Measurements from ENCODE around the gene OIP5. TPM values are rescaled to one million over a fixed set of nuclear protein-coding genes. Genes with fewer than 3 reads are reported as not detected.
"Not testable (repeated sequence)": the region's sequence is repeated elsewhere in the genome, so short reads cannot be mapped to it uniquely, and the experiment has no call there.

OIP5 gene
- total and polyA plus RNA-seq, 2 donors (not counting 1 experiment from before 2014, with no cell fraction given), result 0.84 to 1.3 TPM

GRCh38 chr15:41304149-41304770 is 28.1 kb downstream of the OIP5 start:
- 100% methylated on average over 1 of the region's 3 CpGs for whole genome bisulfite sequencing (ENCODE audit: insufficient coverage)
- Histone ChIP-seq H4K20me1 (ENCODE audit: control insufficient read depth, insufficient read depth, low read length, poor library complexity, severe bottlenecking) (no peaks in the 10 kb centered on the region), H3K4me3 (ENCODE audit: control extremely low read depth in 1 of 5, extremely low read depth in 1 of 5, insufficient read depth in 1 of 5, low read depth in 2 of 5, low read length in 4 of 5) (no peak overlapping the region), H3K9ac (ENCODE audit: low read length) (no peak overlapping the region), H3K79me2 (ENCODE audit: control insufficient read depth, insufficient read depth, low read length) (peaks cover 9% of the 10 kb centered on the region), H3K9me3 (ENCODE audit: control extremely low read depth in 1 of 3, control insufficient read depth in 2 of 3, insufficient read depth in 1 of 3, low read length in 2 of 3) (no peaks in the 10 kb centered on the region), H3K27me3 (replicated peaks in 1 of 4; ENCODE audit: control extremely low read depth in 1 of 4, control insufficient read depth in 3 of 4, insufficient read depth in 4 of 4, low read length in 3 of 4) (no peaks in the 10 kb centered on the region), H3K36me3 (replicated peaks in 1 of 2; ENCODE audit: control extremely low read depth in 1 of 2, control insufficient read depth in 1 of 2, extremely low read depth in 1 of 2, insufficient read depth in 2 of 2, low read length in 1 of 2) (peaks cover 0 to 1% of the 10 kb centered on the region in 2 experiments), H3K4me1 (ENCODE audit: control insufficient read depth in 2 of 2, insufficient read depth in 2 of 2, low read length in 2 of 2) (peaks cover 0 to 5% of the 10 kb centered on the region in 2 donors), H2AFZ (ENCODE audit: insufficient read depth, low read depth, low read length, poor library complexity, severe bottlenecking) (no peak overlapping the region), H3K27ac (ENCODE audit: low read length in 2 of 2) (peak overlapping the region in 1 of 2 donors; percentile 14), H3K4me2 (replicated peaks; ENCODE audit: low read depth, low read length, poor library complexity, severe bottlenecking) (no peak overlapping the region)
- CTCF ChIA-PET, result interaction anchor here (0.9 kb wide), 1 partner anchor 13 kb away, joined by 5 read pairs; no protein-coding TSS in a partner anchor
- POLR2A ChIA-PET, result interaction anchor here (0.5 kb wide), 1 partner anchor 1130 kb away, joined by 10 read pairs; no protein-coding TSS in a partner anchor
- no peak overlapping the region for H3K4me3 Mint-ChIP-seq
- intact Hi-C loops (cut with micrococcal nuclease), result no loop called here
- TF ChIP-seq EZH2 (IDR thresholded peaks at IDR 0.05; ENCODE audit: borderline replicate concordance, insufficient read depth, low read depth, low read length, poor library complexity, severe bottlenecking), result no peak
- no peak for TF ChIP-seq CTCF (IDR thresholded peaks at IDR 0.05)
- no peaks in the 10 kb centered on the region for H3K27me3 Mint-ChIP-seq
- peaks cover 15% of the 10 kb centered on the region for H3K4me1 Mint-ChIP-seq
- no peaks in the 10 kb centered on the region for H3K9me3 Mint-ChIP-seq (ENCODE audit: insufficient read depth)
- no peak for ATAC-seq (ENCODE audit: low read depth)
- peak overlapping the region; percentile 64 for H3K27ac Mint-ChIP-seq
- no peak for DNase-seq

- POLR2A ChIA-PET, result interaction anchor here (0.6 kb wide), 1 partner anchor 825 kb away, joined by 4 read pairs; no protein-coding TSS in a partner anchor
- Histone ChIP-seq H3K9ac (ENCODE audit: low read length) (no peak overlapping the region), H4K20me1 (ENCODE audit: control insufficient read depth, insufficient read depth, low read length, poor library complexity, severe bottlenecking) (peaks cover 4% of the 10 kb centered on the region), H3K27ac (ENCODE audit: low read length in 2 of 2) (no peak overlapping the region), H3K27me3 (replicated peaks in 1 of 4; ENCODE audit: control extremely low read depth in 1 of 4, control insufficient read depth in 3 of 4, insufficient read depth in 4 of 4, low read length in 3 of 4) (no peaks in the 10 kb centered on the region), H3K9me3 (ENCODE audit: control extremely low read depth in 1 of 3, control insufficient read depth in 2 of 3, insufficient read depth in 1 of 3, low read length in 2 of 3) (no peaks in the 10 kb centered on the region), H3K4me3 (ENCODE audit: control extremely low read depth in 1 of 5, extremely low read depth in 1 of 5, insufficient read depth in 1 of 5, low read depth in 2 of 5, low read length in 4 of 5) (no peak overlapping the region), H3K4me2 (replicated peaks; ENCODE audit: low read depth, low read length, poor library complexity, severe bottlenecking) (no peak overlapping the region), H3K36me3 (replicated peaks in 1 of 2; ENCODE audit: control extremely low read depth in 1 of 2, control insufficient read depth in 1 of 2, extremely low read depth in 1 of 2, insufficient read depth in 2 of 2, low read length in 1 of 2) (peaks cover 1 to 6% of the 10 kb centered on the region in 2 experiments), H2AFZ (ENCODE audit: insufficient read depth, low read depth, low read length, poor library complexity, severe bottlenecking) (no peak overlapping the region), H3K79me2 (ENCODE audit: control insufficient read depth, insufficient read depth, low read length) (peaks cover 19% of the 10 kb centered on the region), H3K4me1 (ENCODE audit: control insufficient read depth in 2 of 2, insufficient read depth in 2 of 2, low read length in 2 of 2) (peaks cover 0 to 5% of the 10 kb centered on the region in 2 donors)
- intact Hi-C loops (cut with micrococcal nuclease), result no loop called here
- TF ChIP-seq CTCF (IDR thresholded peaks at IDR 0.05), result no peak
- no peak for TF ChIP-seq EZH2 (IDR thresholded peaks at IDR 0.05; ENCODE audit: borderline replicate concordance, insufficient read depth, low read depth, low read length, poor library complexity, severe bottlenecking)
- WGBS (ENCODE audit: insufficient coverage), result no CpG with 5 or more reads among the region's 1 CpG
- no peak overlapping the region for H3K27ac Mint-ChIP-seq
- H3K4me3 Mint-ChIP-seq, result no peak overlapping the region
- H3K27me3 Mint-ChIP-seq, result no peaks in the 10 kb centered on the region
- H3K9me3 Mint-ChIP-seq (ENCODE audit: insufficient read depth), result no peaks in the 10 kb centered on the region
- DNase-seq, result no peak
- no peak for ATAC-seq (ENCODE audit: low read depth)
- CTCF ChIA-PET, result no interaction called here
- peaks cover 15% of the 10 kb centered on the region for H3K4me1 Mint-ChIP-seq
Measured at GRCh38 chr15:41301587-41301986, 30.8 kb downstream of the OIP5 start.

GRCh38 chr15:41301139-41301538 is 31.3 kb downstream of the OIP5 start:
- ATAC-seq (ENCODE audit: low read depth); H3K4me1 ChIP-seq (ENCODE audit: control insufficient read depth in 2 of 2, insufficient read depth in 2 of 2, low read length in 2 of 2); H3K9me3 ChIP-seq (ENCODE audit: control extremely low read depth in 1 of 3, control insufficient read depth in 2 of 3, insufficient read depth in 1 of 3, low read length in 2 of 3); H3K4me3 Mint-ChIP-seq; H4K20me1 ChIP-seq (ENCODE audit: control insufficient read depth, insufficient read depth, low read length, poor library complexity, severe bottlenecking); H3K36me3 ChIP-seq (replicated peaks in 1 of 2; ENCODE audit: control extremely low read depth in 1 of 2, control insufficient read depth in 1 of 2, extremely low read depth in 1 of 2, insufficient read depth in 2 of 2, low read length in 1 of 2); H3K27ac Mint-ChIP-seq; intact Hi-C loops (cut with micrococcal nuclease); H3K9me3 Mint-ChIP-seq (ENCODE audit: insufficient read depth); POLR2A ChIA-PET; H3K27me3 ChIP-seq (replicated peaks in 1 of 4; ENCODE audit: control extremely low read depth in 1 of 4, control insufficient read depth in 3 of 4, insufficient read depth in 4 of 4, low read length in 3 of 4); H3K27ac ChIP-seq (ENCODE audit: low read length in 2 of 2); H3K27me3 Mint-ChIP-seq; H2AFZ ChIP-seq (ENCODE audit: insufficient read depth, low read depth, low read length, poor library complexity, severe bottlenecking); H3K4me3 ChIP-seq (ENCODE audit: control extremely low read depth in 1 of 5, extremely low read depth in 1 of 5, insufficient read depth in 1 of 5, low read depth in 2 of 5, low read length in 4 of 5); H3K4me2 ChIP-seq (replicated peaks; ENCODE audit: low read depth, low read length, poor library complexity, severe bottlenecking); CTCF ChIA-PET; DNase-seq; H3K9ac ChIP-seq (ENCODE audit: low read length): not testable (repeated sequence)
- WGBS (ENCODE audit: insufficient coverage), result no CpG with 5 or more reads among the region's 2 CpGs
- peaks cover 22% of the 10 kb centered on the region for H3K79me2 ChIP-seq (ENCODE audit: control insufficient read depth, insufficient read depth, low read length)
- peaks cover 15% of the 10 kb centered on the region for H3K4me1 Mint-ChIP-seq

Data from B cell (primary cell).